OCI-LY3 (cell line): ENCODE data around the gene MAP3K12.
A peak's percentile ranks its signal among the peaks of the same experiment; 100 is the strongest.

ENCODE experiments used
- H2AFZ ChIP-seq: fragments of 200-600, 300-600 bp; shearing (Covaris generic); 2 replicates; pipeline ENCODE4 v1.6.0; 2014; ENCODE audit warnings: antibody characterized with exemption, low read depth, low read length
- H3K27ac ChIP-seq: fragments of 200-600, 300-600 bp; sonication (generic); 2 replicates; pipeline ENCODE4 v1.5.1; 2014; ENCODE audit warnings: mild to moderate bottlenecking, low read length, moderate library complexity, mixed read lengths
- H3K27me3 ChIP-seq: fragments of 200-600, 300-600 bp; sonication (generic); 2 replicates; pipeline ENCODE4 v1.6.1; 2014; ENCODE audit warnings: low read depth, low read length, mixed read lengths
- H3K36me3 ChIP-seq: fragments of 200-600, 300-600 bp; sonication (generic); replicated peaks from 2 replicates; pipeline ENCODE3; 2014; ENCODE audit warnings: low read depth, low read length, mixed read lengths
- H3K4me1 ChIP-seq: fragments of 300-600, 200-600 bp; sonication (generic); 2 replicates; pipeline ENCODE4 v1.6.1; 2014; ENCODE audit warnings: low read length, mixed read lengths
- H3K4me2 ChIP-seq: fragments of 200-600, 300-600 bp; sonication (generic); 2 replicates; pipeline ENCODE4 v1.6.1; 2014; ENCODE audit warnings: low read length, mixed read lengths
- H3K4me3 ChIP-seq: fragments of 300-600, 200-600 bp; sonication (generic); 2 replicates; pipeline ENCODE4 v1.5.1; 2014; ENCODE audit warnings: antibody characterized with exemption, mild to moderate bottlenecking, low read length, moderate library complexity
- H3K79me2 ChIP-seq: fragments of 300-600, 200-600 bp; shearing (Covaris generic); 2 replicates; pipeline ENCODE4 v1.6.1; 2014; ENCODE audit warnings: mild to moderate bottlenecking, low read length, mixed read lengths
- H3K9ac ChIP-seq: fragments of 300-600, 200-600 bp; shearing (Covaris generic); 2 replicates; pipeline ENCODE4 v1.6.0; 2014; ENCODE audit warnings: mild to moderate bottlenecking, low read length, moderate library complexity
- H3K9me3 ChIP-seq: fragments of 200-600, 300-600 bp; shearing (Covaris generic); 2 replicates; pipeline ENCODE4 v1.6.1; 2014; ENCODE audit warnings: low read length, mixed read lengths; ENCODE audit not compliant: insufficient read depth
- H4K20me1 ChIP-seq: fragments of 200-600, 300-600 bp; sonication (generic); 2 replicates; pipeline ENCODE4 v1.6.1; 2016; ENCODE audit warnings: low read length, mixed read lengths; ENCODE audit not compliant: insufficient read depth
- CTCF ChIP-seq: fragments of 200-600, 300-600 bp; sonication (generic); IDR thresholded peaks from 2 replicates; pipeline ENCODE4 v1.5.1; 2014; ENCODE audit warnings: antibody characterized with exemption, low read length, low read depth
- EZH2phosphoT487 ChIP-seq: fragments of 200-600 bp; shearing (Covaris generic); IDR thresholded peaks from 2 replicates; pipeline ENCODE4 v1.6.1; 2018; ENCODE audit warnings: antibody characterized with exemption, mixed run types, low read depth

The MAP3K12 gene

GRCh38 chr12:53514628-53515290, 15.5 kb upstream of the MAP3K12 start:
- no peak overlapping the region for H3K27ac ChIP-seq
- peaks cover 3% of the 10 kb centered on the region for H3K36me3 ChIP-seq
- H3K9me3 ChIP-seq = no peaks in the 10 kb centered on the region
- no peak overlapping the region for H3K4me3 ChIP-seq
- no peak overlapping the region for H2AFZ ChIP-seq
- no peaks in the 10 kb centered on the region for H3K4me1 ChIP-seq
- H3K4me2 ChIP-seq = no peak overlapping the region
- no peaks in the 10 kb centered on the region for H4K20me1 ChIP-seq
- TF ChIP-seq EZH2phosphoT487 = no peak
- no peak overlapping the region for H3K9ac ChIP-seq
- no peaks in the 10 kb centered on the region for H3K27me3 ChIP-seq
- H3K79me2 ChIP-seq = no peaks in the 10 kb centered on the region

- no peaks in the 10 kb centered on the region for H3K9me3 ChIP-seq
- no peaks in the 10 kb centered on the region for H3K27me3 ChIP-seq
- no peak overlapping the region for H3K9ac ChIP-seq
- H3K36me3 ChIP-seq = peaks cover 3% of the 10 kb centered on the region
- no peak overlapping the region for H2AFZ ChIP-seq
- TF ChIP-seq CTCF (no peak), EZH2phosphoT487 (no peak)
- no peak overlapping the region for H3K4me3 ChIP-seq
- H3K4me1 ChIP-seq = no peaks in the 10 kb centered on the region
- H4K20me1 ChIP-seq = no peaks in the 10 kb centered on the region
- H3K27ac ChIP-seq = no peak overlapping the region
- H3K4me2 ChIP-seq = no peak overlapping the region
- no peaks in the 10 kb centered on the region for H3K79me2 ChIP-seq
Observed at GRCh38 chr12:53513712-53514410, 14.6 kb upstream of the MAP3K12 start.

- Histone ChIP-seq H4K20me1 (no peaks in the 10 kb centered on the region), H3K4me3 (no peak overlapping the region), H2AFZ (no peak overlapping the region), H3K79me2 (no peaks in the 10 kb centered on the region), H3K4me1 (0 out of 2 replicates have a peak, but pooled peaks cover 2% of the 10 kb centered on the region), H3K9me3 (no peaks in the 10 kb centered on the region), H3K27me3 (no peaks in the 10 kb centered on the region), H3K4me2 (no peak overlapping the region), H3K9ac (no peak overlapping the region), H3K36me3 (peaks cover 4% of the 10 kb centered on the region), H3K27ac (no peak overlapping the region)
- TF ChIP-seq CTCF = no peak
Observed at GRCh38 chr12:53510181-53510812, 11.0 kb upstream of the MAP3K12 start.

- H3K36me3 ChIP-seq = peaks cover 4% of the 10 kb centered on the region
Observed at GRCh38 chr12:53508534-53509170, 9.4 kb upstream of the MAP3K12 start.

More at GRCh38 chr12:53508534-53509170, 9.4 kb upstream of the MAP3K12 start:
- no peak overlapping the region for H2AFZ ChIP-seq
- no peak overlapping the region for H3K4me2 ChIP-seq
- TF ChIP-seq EZH2phosphoT487 (no peak), CTCF (peak; percentile 90)
- H3K79me2 ChIP-seq = no peaks in the 10 kb centered on the region
- H3K9me3 ChIP-seq = no peaks in the 10 kb centered on the region
- H3K4me3 ChIP-seq = no peak overlapping the region
- H3K27ac ChIP-seq = no peak overlapping the region
- H4K20me1 ChIP-seq = no peaks in the 10 kb centered on the region
- no peaks in the 10 kb centered on the region for H3K27me3 ChIP-seq
- 0 out of 2 replicates have a peak, but pooled peaks cover 2% of the 10 kb centered on the region for H3K4me1 ChIP-seq
- H3K9ac ChIP-seq = no peak overlapping the region
